GM19467 (cell line): ENCODE data around the gene BMP6.

Experiments used
- ATAC-seq: cut with Tn5 transposase; IDR thresholded peaks from one replicate; pipeline ENCODE4 v1.9.1; 2021; ENCODE audit warnings: mild to moderate bottlenecking, moderate library complexity; ENCODE audit not compliant: unreplicated experiment

Gene BMP6

GRCh38 chr6:7919871-7920270, 194.0 kb downstream of the BMP6 start:
- no peak for ATAC-seq

GRCh38 chr6:7920425-7920824, 194.5 kb downstream of the BMP6 start:
- ATAC-seq, result no peak

GRCh38 chr6:7921046-7921445, 195.1 kb downstream of the BMP6 start:
- ATAC-seq, result no peak

- ATAC-seq, result no peak
Measured at GRCh38 chr6:7921632-7922092, 195.8 kb downstream of the BMP6 start.

- ATAC-seq, result no peak
Measured at GRCh38 chr6:7922596-7922995, 196.7 kb downstream of the BMP6 start.

GRCh38 chr6:7924867-7925266, 199.0 kb downstream of the BMP6 start:
- ATAC-seq, result no peak
